NCI-H226 (cell line): ENCODE data around the gene HECTD4.
"Not testable (repeated sequence)": the region's sequence is repeated elsewhere in the genome, so short reads cannot be mapped to it uniquely, and the experiment has no call there.

Source experiments
- DNase-seq: peaks from one replicate; pipeline ENCODE4 v3.0.0-alpha.2; 2015

The HECTD4 gene

GRCh38 chr12:112110787-112111662 is 271.2 kb downstream of the HECTD4 start:
- not testable (repeated sequence) for DNase-seq
